HCT116 (cell line): Measurements from ENCODE around the gene DNM3.

Experiments
- EZH2 ChIP-seq: fragments of 200-600 bp; sonication (generic); IDR thresholded peaks from 2 replicates; pipeline ENCODE4 v1.6.1; 2017; ENCODE audit warnings: antibody characterized with exemption, mixed run types
- EZH2phosphoT487 ChIP-seq: fragments of 200-600 bp; IDR thresholded peaks from 2 replicates; pipeline ENCODE4 v1.6.1; 2018; ENCODE audit warnings: antibody characterized with exemption, borderline replicate concordance
- POLR2A ChIP-seq: IDR thresholded peaks from 2 replicates; pipeline ENCODE4 v1.7.0; 2011; ENCODE audit warnings: borderline replicate concordance; ENCODE audit not compliant: insufficient read depth, insufficient read length; ENCODE audit errors: extremely low read depth

DNA sequence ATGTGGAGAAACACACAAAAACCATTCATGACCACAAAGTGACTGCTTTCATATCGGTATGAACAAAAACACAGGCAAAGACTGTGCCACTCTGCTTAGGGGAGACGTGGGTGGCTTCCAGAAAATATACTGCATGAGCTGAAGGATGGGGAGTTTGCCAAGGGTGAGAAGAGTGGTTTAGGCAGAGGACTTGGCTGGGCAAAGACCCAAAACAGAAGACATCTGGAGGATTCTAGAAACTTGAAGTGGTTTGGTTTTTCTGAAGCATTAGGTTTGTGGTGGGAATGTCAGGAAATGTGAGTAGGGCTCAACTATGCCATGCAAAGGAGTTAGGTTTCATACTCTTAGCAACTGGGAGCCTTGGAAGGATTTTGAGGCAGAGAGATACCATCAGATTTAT lies 26.6 kb upstream of the DNM3 start:
- no peak for TF ChIP-seq EZH2phosphoT487
- TF ChIP-seq POLR2A: no peak
- TF ChIP-seq EZH2: no peak
